ENCODE measurements around the gene WDFY2. TPM values are rescaled to one million over a fixed set of nuclear protein-coding genes. Genes with fewer than 3 reads are reported as not detected.

Gene WDFY2
- total and polyA plus RNA-seq, 2 of the 13 experiments (the other 11 are each of a cell fraction or from before 2014, with no cell fraction given) = 22.6 to 27.0 TPM

- TF ChIP-seq ELK4 (CRISPR knock-in tag; IDR thresholded peaks at IDR 0.05; ENCODE audit: borderline replicate concordance) (no peak), FLYWCH1 (CRISPR knock-in tag; IDR thresholded peaks at IDR 0.05) (no peak), ZNF362 (CRISPR knock-in tag; IDR thresholded peaks at IDR 0.05; ENCODE audit: borderline replicate concordance) (no peak), ZNF180 (CRISPR knock-in tag; IDR thresholded peaks at IDR 0.05; ENCODE audit: borderline replicate concordance, low read depth) (no peak)
- DNase-seq (ENCODE audit: low spot score) = no peak
- intact Hi-C loops (cut with micrococcal nuclease; ENCODE audit: unreplicated experiment) (no loop called here), in situ Hi-C loops (cut with HindIII; ENCODE audit: extremely low pct_ligation_motif_present, low pct_unique_long_range_greater_than_20kb) (no loop called here)
- H3K9ac ChIP-seq (ENCODE audit: insufficient read depth, low read depth, low read length) = no peak overlapping the region
- 0 out of 2 replicates have a peak overlapping the region, but pooled peaks have one; percentile 20 for H3K4me2 ChIP-seq (ENCODE audit: low read depth, low read length)
- peaks cover 76% of the 10 kb centered on the region for H3K79me2 ChIP-seq (ENCODE audit: insufficient read depth, low read length)
- H3K4me1 ChIP-seq (ENCODE audit: insufficient read depth, low read length) = peaks cover 97% of the 10 kb centered on the region
- peaks cover 4 to 16% of the 10 kb centered on the region in 2 experiments; a peak in 3 of 5 replicates for H3K36me3 ChIP-seq (replicated peaks in 1 of 2; ENCODE audit: control insufficient read depth in 1 of 2, insufficient read depth in 2 of 2, low read length in 2 of 2)
- H3K9me3 ChIP-seq (ENCODE audit: low read length) = no peaks in the 10 kb centered on the region
- CTCF ChIA-PET (ENCODE audit: low intra/inter-chr PET ratio, low total read pairs) = no interaction called here
- no peak overlapping the region for H3K4me3 ChIP-seq (replicated peaks in 1 of 3; ENCODE audit: insufficient read depth in 1 of 3, low read depth in 2 of 3, low read length in 3 of 3)
- no peak for FAIRE-seq
- WGBS (ENCODE audit: low lambda C conversion rate) = 96% methylated on average over 2 of the region's 2 CpGs
- BruUV-seq (replicated peaks) = no TSS peak
- H4K20me1 ChIP-seq (ENCODE audit: insufficient read depth, low read length) = no peaks in the 10 kb centered on the region
- no peak for ATAC-seq
- no peak overlapping the region for H3K27ac ChIP-seq (ENCODE audit: extremely low read length, insufficient read depth, low read length)
- POLR2A ChIA-PET = no interaction called here
- no peaks in the 10 kb centered on the region for H3K27me3 ChIP-seq (ENCODE audit: control insufficient read depth in 1 of 2, insufficient read depth in 2 of 2, low read length in 2 of 2)
- H2AFZ ChIP-seq (ENCODE audit: low read length) = no peak overlapping the region
Observed at GRCh38 chr13:51673165-51673564, 88.9 kb downstream of the WDFY2 start.

DNA sequence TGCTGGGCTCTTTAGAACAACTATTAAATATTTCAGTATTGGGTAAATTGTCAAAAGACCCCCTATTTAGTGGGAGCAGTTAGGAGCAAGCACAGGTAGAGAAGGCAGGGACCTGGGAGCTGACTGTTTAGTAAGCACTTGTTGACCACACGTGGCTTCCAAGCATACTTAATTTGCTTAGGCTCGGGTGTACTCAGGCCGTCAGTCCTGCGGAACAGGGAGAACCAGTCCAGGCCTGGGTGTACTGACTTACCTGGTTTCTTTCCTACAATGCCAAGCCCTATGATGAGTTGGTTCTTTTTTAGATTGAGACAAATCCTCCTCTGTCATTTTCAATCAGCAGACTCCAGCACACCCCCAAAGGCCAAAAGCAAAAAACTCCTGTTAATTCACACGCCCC lies 90.0 kb downstream of the WDFY2 start:
- BruUV-seq (replicated peaks) = no TSS peak
- H3K36me3 ChIP-seq (replicated peaks in 1 of 2; ENCODE audit: control insufficient read depth in 1 of 2, insufficient read depth in 2 of 2, low read length in 2 of 2) = peaks cover 4 to 24% of the 10 kb centered on the region in 2 experiments; a peak in 4 of 5 replicates
- no peak overlapping the region for H3K4me3 ChIP-seq (replicated peaks in 1 of 3; ENCODE audit: insufficient read depth in 1 of 3, low read depth in 2 of 3, low read length in 3 of 3)
- H3K79me2 ChIP-seq (ENCODE audit: insufficient read depth, low read length) = peaks cover 72% of the 10 kb centered on the region
- H3K4me2 ChIP-seq (ENCODE audit: low read depth, low read length) = no peak overlapping the region
- WGBS (ENCODE audit: low lambda C conversion rate) = 99% methylated on average over 4 of the region's 5 CpGs
- FAIRE-seq (no peak), DNase-seq (ENCODE audit: low spot score) (no peak), ATAC-seq (no peak)
- no peaks in the 10 kb centered on the region for H3K9me3 ChIP-seq (ENCODE audit: low read length)
- ChIA-PET CTCF (ENCODE audit: low intra/inter-chr PET ratio, low total read pairs) (no interaction called here), POLR2A (no interaction called here)
- H4K20me1 ChIP-seq (ENCODE audit: insufficient read depth, low read length) = no peaks in the 10 kb centered on the region
- peak overlapping the region; percentile 3 for H3K27ac ChIP-seq (ENCODE audit: extremely low read length, insufficient read depth, low read length)
- peaks cover 85% of the 10 kb centered on the region for H3K4me1 ChIP-seq (ENCODE audit: insufficient read depth, low read length)
- H3K27me3 ChIP-seq (ENCODE audit: control insufficient read depth in 1 of 2, insufficient read depth in 2 of 2, low read length in 2 of 2) = no peaks in the 10 kb centered on the region
- H2AFZ ChIP-seq (ENCODE audit: low read length) = no peak overlapping the region
- no peak overlapping the region for H3K9ac ChIP-seq (ENCODE audit: insufficient read depth, low read depth, low read length)
- intact Hi-C loops (cut with micrococcal nuclease; ENCODE audit: unreplicated experiment) = no loop called here
- in situ Hi-C loops (cut with HindIII; ENCODE audit: extremely low pct_ligation_motif_present, low pct_unique_long_range_greater_than_20kb) = no loop called here
- TF ChIP-seq FOXA3 (CRISPR knock-in tag; IDR thresholded peaks at IDR 0.05) = no peak
- TF ChIP-seq RFX3 (CRISPR knock-in tag; IDR thresholded peaks at IDR 0.05) = no peak
- TF ChIP-seq SIX1 (CRISPR knock-in tag; IDR thresholded peaks at IDR 0.05; ENCODE audit: borderline replicate concordance) = no peak
- TF ChIP-seq TBP (CRISPR knock-in tag; IDR thresholded peaks at IDR 0.05) = no peak

All from HepG2 (cell line).